Natural killer cell (primary cell): ENCODE results near the gene TBXT. TPM values are rescaled to one million over a fixed set of nuclear protein-coding genes. Genes with fewer than 3 reads are reported as not detected.
"Not testable (repeated sequence)": the region's sequence is repeated elsewhere in the genome, so short reads cannot be mapped to it uniquely, and the experiment has no call there.

ENCODE experiments used
- ATAC-seq, 3 donors: fragments of 150-1000 bp in 2 of 3; fragments of 200-7000 bp in 1 of 3; cut with Tn5 transposase; 1 replicate in 1 of 3; 2 replicates in 2 of 3; pipeline ENCODE4 v1.10.0; 2021; ENCODE audit warnings: mild to moderate bottlenecking in 2 of 3, moderate library complexity in 2 of 3
- DNase-seq, 2 donors: peaks; one replicate each; pipeline versions ENCODE4 v3.0.0 to v3.0.0-alpha.2; 2013 to 2021; ENCODE audit warnings: mixed read lengths in 1 of 2
- H3K27ac ChIP-seq: one replicate; pipeline ENCODE4 v1.5.1; 2013; ENCODE audit warnings: mild to moderate bottlenecking, low read length
- H3K27me3 ChIP-seq: one replicate; pipeline ENCODE4 v1.6.1; 2013; ENCODE audit warnings: low read length; ENCODE audit not compliant: control insufficient read depth, insufficient read depth
- H3K36me3 ChIP-seq: one replicate; pipeline ENCODE4 v1.6.1; 2013; ENCODE audit warnings: low read length; ENCODE audit not compliant: control insufficient read depth, insufficient read depth
- H3K4me1 ChIP-seq: one replicate; pipeline ENCODE4 v1.6.1; 2013; ENCODE audit warnings: low read length; ENCODE audit not compliant: control insufficient read depth, insufficient read depth
- H3K4me3 ChIP-seq: one replicate; pipeline ENCODE4 v1.5.1; 2013; ENCODE audit warnings: low read length
- H3K9me3 ChIP-seq: one replicate; pipeline ENCODE4 v1.6.1; 2013; ENCODE audit warnings: low read length; ENCODE audit not compliant: control insufficient read depth, insufficient read depth
- H3K27ac Mint-ChIP-seq, 2 donors: one replicate each; pipeline ENCODE4 v1.8.0; 2022; ENCODE audit warnings: mild to moderate bottlenecking in 2 of 2, mixed read lengths in 2 of 2, moderate library complexity in 1 of 2
- H3K27me3 Mint-ChIP-seq, 2 donors: one replicate each; pipeline ENCODE4 v1.8.0; 2022; ENCODE audit warnings: low read depth in 2 of 2, mixed read lengths in 2 of 2
- H3K36me3 Mint-ChIP-seq: one replicate; pipeline ENCODE4 v1.8.0; 2022; ENCODE audit warnings: mixed read lengths
- H3K4me1 Mint-ChIP-seq, 2 donors: one replicate each; pipeline ENCODE4 v1.8.0; 2022; ENCODE audit warnings: mixed read lengths in 2 of 2
- H3K4me3 Mint-ChIP-seq: one replicate; pipeline ENCODE4 v1.8.0; 2022; ENCODE audit warnings: mild to moderate bottlenecking, moderate library complexity, mixed read lengths
- H3K9me3 Mint-ChIP-seq, 2 donors: one replicate each; pipeline ENCODE4 v1.8.0; 2022; ENCODE audit warnings: mixed read lengths in 2 of 2
- CTCF ChIP-seq: fragments of 200-600 bp; IDR thresholded peaks from one replicate; pipeline ENCODE4 v1.8.0; 2022; ENCODE audit warnings: antibody characterized with exemption
- WGBS: methylation state at CpG from one replicate; pipeline ENCODE4 v1.1.7; 2013; ENCODE audit warnings: missing lambda C conversion rate; ENCODE audit not compliant: insufficient coverage; 5-methylcytosine and 5-hydroxymethylcytosine counted together
- intact Hi-C: fragments of 100-400 bp; cut with micrococcal nuclease; formaldehyde crosslinking; loops from one replicate; pipeline ENCODE4 v1.14.2; 2022
- total RNA-seq, 4 donors: library from RNA; stranded (reverse); fragments of 120-200 nt in 1 of 4; gene quantifications; one replicate each; pipeline versions ENCODE4 v1.2.3 to v1.2.4, GENCODE V29; 2013 to 2022

TBXT gene
- total RNA-seq, 3 donors from 2014 or later (not counting 1 experiment from before 2014, with no cell fraction given) = not detected

GRCh38 chr6:166127624-166128472, 39.8 kb downstream of the TBXT start:
- H3K4me1 Mint-ChIP-seq = no peaks in the 10 kb centered on the region
- WGBS = 69% methylated on average over 13 of the region's 13 CpGs
- H3K27me3 Mint-ChIP-seq = peaks cover 28 to 89% of the 10 kb centered on the region in 2 donors
- Histone ChIP-seq H3K27ac (no peak overlapping the region), H3K4me1 (no peaks in the 10 kb centered on the region), H3K4me3 (no peak overlapping the region), H3K36me3 (no peaks in the 10 kb centered on the region), H3K27me3 (peaks cover 2% of the 10 kb centered on the region), H3K9me3 (no peaks in the 10 kb centered on the region)
- ATAC-seq = no peak
- DNase-seq = no peak
- no peak overlapping the region for H3K4me3 Mint-ChIP-seq
- no peaks in the 10 kb centered on the region for H3K9me3 Mint-ChIP-seq
- H3K27ac Mint-ChIP-seq = no peak overlapping the region
- no peaks in the 10 kb centered on the region for H3K36me3 Mint-ChIP-seq
- intact Hi-C loops = no loop called here
- no peak for TF ChIP-seq CTCF

- DNase-seq, H3K27me3 ChIP-seq, H3K27ac ChIP-seq, H3K36me3 Mint-ChIP-seq, H3K4me3 Mint-ChIP-seq, intact Hi-C loops, H3K36me3 ChIP-seq, H3K9me3 ChIP-seq, H3K9me3 Mint-ChIP-seq, H3K4me1 Mint-ChIP-seq, H3K4me3 ChIP-seq, ATAC-seq, H3K4me1 ChIP-seq, H3K27ac Mint-ChIP-seq: not testable (repeated sequence)
- WGBS = 80% methylated on average over 5 of the region's 9 CpGs
- H3K27me3 Mint-ChIP-seq = peaks cover 14 to 47% of the 10 kb centered on the region in 2 donors
Measured at GRCh38 chr6:166123115-166123514, 44.5 kb downstream of the TBXT start.

- Histone ChIP-seq H3K27me3 (peaks cover 2% of the 10 kb centered on the region), H3K9me3 (no peaks in the 10 kb centered on the region), H3K4me1 (no peaks in the 10 kb centered on the region), H3K27ac (no peak overlapping the region), H3K36me3 (no peaks in the 10 kb centered on the region), H3K4me3 (no peak overlapping the region)
- no peaks in the 10 kb centered on the region for H3K9me3 Mint-ChIP-seq
- intact Hi-C loops = no loop called here
- DNase-seq (no peak), ATAC-seq (no peak)
- no peaks in the 10 kb centered on the region for H3K36me3 Mint-ChIP-seq
- 73% methylated on average over 7 of the region's 7 CpGs for WGBS
- no peak overlapping the region for H3K4me3 Mint-ChIP-seq
- no peaks in the 10 kb centered on the region for H3K4me1 Mint-ChIP-seq
- TF ChIP-seq CTCF = no peak
- peaks cover 10 to 33% of the 10 kb centered on the region in 2 donors for H3K27me3 Mint-ChIP-seq
- no peak overlapping the region for H3K27ac Mint-ChIP-seq
Measured at GRCh38 chr6:166121726-166122125, 45.9 kb downstream of the TBXT start.

- H3K4me1 ChIP-seq = no peaks in the 10 kb centered on the region
- Mint-ChIP-seq H3K27ac (no peak overlapping the region), H3K27me3 (peaks cover 4 to 22% of the 10 kb centered on the region in 2 donors), H3K36me3 (peaks cover 7% of the 10 kb centered on the region), H3K9me3 (no peaks in the 10 kb centered on the region), H3K4me3 (no peak overlapping the region), H3K4me1 (no peaks in the 10 kb centered on the region)
- TF ChIP-seq CTCF = no peak
- no peak overlapping the region for H3K27ac ChIP-seq
- H3K27me3 ChIP-seq = peaks cover 2% of the 10 kb centered on the region
- DNase-seq = no peak
- intact Hi-C loops = no loop called here
- H3K36me3 ChIP-seq = no peaks in the 10 kb centered on the region
- H3K9me3 ChIP-seq = no peaks in the 10 kb centered on the region
- 81% methylated on average over 4 of the region's 4 CpGs for WGBS
- no peak for ATAC-seq
- H3K4me3 ChIP-seq = no peak overlapping the region
Measured at GRCh38 chr6:166119116-166119911, 48.3 kb downstream of the TBXT start.
